ENCODE measurements around the gene SUPT4H1.

The SUPT4H1 gene

GRCh38 chr17:58384897-58385296 is 32.9 kb upstream of the SUPT4H1 start:
- ATAC-seq, result no peak
- Mint-ChIP-seq H3K27me3 (no peaks in the 10 kb centered on the region), H3K4me3 (no peak overlapping the region), H3K27ac (no peak overlapping the region), H3K4me1 (peaks cover 31% of the 10 kb centered on the region), H3K9me3 (no peaks in the 10 kb centered on the region)
- DNase-seq, result no peak

DNA sequence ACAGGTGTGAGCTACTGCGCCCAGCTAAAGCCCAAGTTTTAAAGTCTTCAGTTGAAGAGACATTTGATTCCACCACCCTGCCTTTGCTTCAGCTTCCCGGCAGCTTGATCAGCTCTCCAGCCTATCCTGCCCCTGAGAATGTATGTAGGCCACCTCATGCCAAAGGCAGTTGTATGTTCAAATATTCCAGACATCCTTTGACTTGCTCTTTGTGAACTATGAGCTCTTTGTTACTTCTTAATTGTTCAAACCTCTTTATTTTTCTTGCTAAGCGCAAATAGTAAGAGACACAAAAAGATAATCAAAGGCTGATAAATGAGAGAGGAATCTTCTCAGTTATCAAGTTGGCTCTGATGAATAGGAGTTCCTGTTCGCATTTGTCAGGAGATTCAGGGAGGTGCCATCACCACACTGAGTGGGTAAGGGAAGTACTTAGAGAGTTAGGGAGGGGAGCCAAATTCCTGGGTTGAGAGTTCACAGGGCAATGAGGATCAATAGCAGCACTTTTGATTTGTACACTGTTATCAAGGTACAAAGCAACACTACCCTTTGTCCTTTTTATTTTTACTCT is 32.0 kb upstream of the SUPT4H1 start:
- H3K9me3 Mint-ChIP-seq, result no peaks in the 10 kb centered on the region
- H3K27me3 Mint-ChIP-seq, result no peaks in the 10 kb centered on the region
- no peak overlapping the region for H3K27ac Mint-ChIP-seq
- ATAC-seq, result no peak
- H3K4me3 Mint-ChIP-seq, result no peak overlapping the region
- no peak for DNase-seq
- H3K4me1 Mint-ChIP-seq, result peaks cover 40% of the 10 kb centered on the region

DNA sequence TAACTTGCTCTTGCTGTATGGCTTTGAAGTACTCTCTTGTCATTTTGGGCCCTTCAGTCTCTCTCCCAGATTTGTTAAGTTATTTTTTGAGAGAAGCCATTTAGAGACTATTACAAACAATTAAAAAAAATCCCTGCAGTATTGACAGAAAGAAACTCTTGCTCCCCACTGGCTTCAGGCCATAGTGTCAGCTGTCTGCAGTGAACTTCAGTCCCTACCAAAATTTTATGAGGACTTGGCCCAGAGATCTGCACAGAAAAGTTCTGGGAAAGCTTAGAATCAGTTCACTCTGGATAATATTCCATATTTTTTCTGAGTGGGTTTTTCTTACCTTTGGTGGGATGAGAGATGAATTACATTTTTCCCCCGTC is 30.9 kb upstream of the SUPT4H1 start:
- peaks cover 37% of the 10 kb centered on the region for H3K4me1 Mint-ChIP-seq
- no peak overlapping the region for H3K4me3 Mint-ChIP-seq
- peak overlapping the region in 1 of 2 donors; percentile 68 for H3K27ac Mint-ChIP-seq
- no peaks in the 10 kb centered on the region for H3K27me3 Mint-ChIP-seq
- ATAC-seq (no peak), DNase-seq (no peak)
- no peaks in the 10 kb centered on the region for H3K9me3 Mint-ChIP-seq

DNA sequence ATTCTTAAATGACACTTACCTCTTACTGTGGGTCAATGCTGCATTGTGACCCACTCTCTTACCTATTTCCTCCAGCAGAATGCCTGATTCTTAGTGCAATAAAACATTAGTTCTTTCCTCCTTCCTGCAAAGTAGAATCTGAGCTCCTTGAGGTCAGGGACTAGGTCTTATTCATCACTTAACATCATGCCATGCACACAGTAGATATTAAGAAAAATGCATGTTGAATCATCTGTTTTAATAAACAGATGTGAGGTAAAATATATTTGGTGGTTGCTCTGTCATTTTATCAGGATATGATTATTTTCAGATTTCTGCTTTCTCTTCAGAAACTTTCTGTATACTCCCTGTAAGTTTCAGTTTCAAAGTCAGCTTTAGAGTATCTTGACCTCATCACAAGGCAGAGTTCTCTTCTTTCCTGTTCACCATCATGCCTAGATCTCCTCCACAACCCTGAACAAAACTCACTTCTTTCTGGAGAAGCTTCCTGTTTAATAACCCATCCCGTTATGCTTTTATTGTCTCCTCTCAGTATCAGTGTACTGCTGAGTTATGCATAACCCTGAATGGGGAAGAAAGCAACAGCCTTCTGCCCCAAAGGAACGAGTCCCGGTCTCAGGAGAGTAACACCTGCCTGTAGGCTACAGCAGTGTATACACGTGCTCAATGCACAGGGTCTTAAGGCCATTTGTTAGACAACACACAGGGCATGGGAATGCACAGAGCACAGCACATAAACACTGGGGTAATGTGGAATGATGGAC is 30.3 kb upstream of the SUPT4H1 start:
- no peaks in the 10 kb centered on the region for H3K27me3 Mint-ChIP-seq
- DNase-seq (no peak), ATAC-seq (peak; percentile 95)
- peak overlapping the region; percentile 2 to 68 for H3K27ac Mint-ChIP-seq
- H3K4me1 Mint-ChIP-seq, result peaks cover 36% of the 10 kb centered on the region
- no peaks in the 10 kb centered on the region for H3K9me3 Mint-ChIP-seq
- peak overlapping the region; percentile 4 to 40 for H3K4me3 Mint-ChIP-seq

- Mint-ChIP-seq H3K4me1 (peaks cover 36% of the 10 kb centered on the region), H3K9me3 (no peaks in the 10 kb centered on the region), H3K27ac (no peak overlapping the region), H3K4me3 (no peak overlapping the region), H3K27me3 (no peaks in the 10 kb centered on the region)
- no peak for DNase-seq
- ATAC-seq, result no peak
These were observed 29.4 kb upstream of the SUPT4H1 start for GRCh38 chr17:58381124-58382035.

DNA sequence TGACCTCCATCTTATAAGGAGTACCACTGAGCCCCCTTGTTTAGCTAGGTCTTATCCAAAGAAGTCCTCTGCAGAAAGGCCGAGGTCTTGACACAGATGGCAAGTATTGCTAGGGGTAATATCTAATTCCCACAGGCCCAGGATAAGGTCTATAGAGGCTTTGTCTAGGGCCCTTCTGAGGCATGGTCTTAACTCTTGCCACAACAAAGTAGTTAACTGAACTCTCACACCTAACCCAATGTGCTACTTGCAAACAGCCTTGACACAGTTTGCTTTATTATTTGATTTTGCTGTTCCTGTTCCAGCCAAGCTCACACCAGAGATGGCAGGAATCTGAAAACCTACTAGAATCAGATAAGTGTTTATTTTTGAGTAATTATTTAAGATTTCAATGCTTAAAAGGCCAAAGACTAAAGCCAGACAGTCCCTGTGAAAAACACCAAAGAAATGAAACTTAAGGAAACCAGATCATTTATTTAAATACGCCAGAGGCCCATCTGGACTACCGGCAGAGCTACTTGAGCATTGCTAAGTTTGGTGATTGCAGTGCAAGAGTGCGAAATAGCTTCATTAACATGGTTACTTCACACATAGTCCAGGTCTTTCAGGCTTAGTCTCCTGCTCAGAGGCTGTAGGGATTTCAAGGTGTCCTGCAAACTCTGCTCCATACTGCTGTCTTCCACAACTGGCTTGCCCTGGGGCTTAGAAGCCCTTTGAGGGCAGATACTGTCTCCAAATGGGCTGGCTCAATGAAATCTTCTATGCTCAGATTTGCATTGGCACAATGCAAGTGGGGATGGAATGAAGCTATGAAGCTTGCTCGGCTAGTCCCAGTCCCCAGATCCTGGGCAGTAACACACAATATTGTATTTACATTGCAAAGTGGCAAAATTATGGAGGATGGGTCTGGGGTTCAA is 28.5 kb upstream of the SUPT4H1 start:
- Mint-ChIP-seq H3K9me3 (no peaks in the 10 kb centered on the region), H3K27me3 (no peaks in the 10 kb centered on the region), H3K27ac (no peak overlapping the region), H3K4me3 (no peak overlapping the region), H3K4me1 (peaks cover 36% of the 10 kb centered on the region)
- DNase-seq, result no peak
- no peak for ATAC-seq

- peak overlapping the region; percentile 1 to 92 for H3K27ac Mint-ChIP-seq
These were observed 27.5 kb upstream of the SUPT4H1 start for GRCh38 chr17:58379511-58379824.

DNA sequence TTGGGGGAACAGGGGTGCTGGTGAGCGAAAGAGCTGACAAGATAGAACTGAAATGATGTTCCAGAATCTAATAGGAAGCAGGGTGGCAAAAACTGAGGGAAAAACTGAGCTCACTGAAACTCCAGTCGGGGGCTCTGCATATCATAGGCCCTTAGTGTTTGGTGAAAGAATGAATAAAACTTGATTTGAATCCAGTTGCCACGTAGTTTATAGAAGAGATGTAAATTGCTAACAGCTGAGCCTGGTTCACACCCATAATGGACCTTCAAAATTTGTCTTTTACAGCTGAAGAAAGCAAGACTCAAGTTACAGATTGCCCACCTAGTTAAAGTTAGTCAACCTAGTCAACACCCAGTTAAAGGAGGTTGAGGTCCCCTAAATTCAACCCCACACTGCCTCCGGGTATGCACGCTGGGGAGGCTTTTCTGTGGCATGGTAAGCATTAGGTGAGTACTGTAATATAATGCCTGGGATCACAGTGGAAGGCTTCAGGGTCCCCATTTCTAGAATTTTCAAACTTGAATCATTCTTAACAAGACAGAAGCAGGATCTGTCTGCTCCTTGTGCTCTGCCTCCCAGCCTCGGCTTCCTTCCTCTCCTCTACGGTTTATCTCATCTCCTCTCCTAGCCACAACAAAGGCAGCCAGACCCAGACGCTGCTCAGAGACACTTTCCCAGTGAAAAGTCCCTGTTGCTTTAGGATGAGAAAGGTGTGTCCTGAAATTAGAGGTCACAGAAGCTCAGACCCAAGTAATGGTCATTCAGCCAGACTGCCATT is 26.9 kb upstream of the SUPT4H1 start:
- H3K27me3 Mint-ChIP-seq, result no peaks in the 10 kb centered on the region
- H3K27ac Mint-ChIP-seq, result peak overlapping the region; percentile 1 to 92
- ATAC-seq (no peak), DNase-seq (no peak)
- peaks cover 36% of the 10 kb centered on the region for H3K4me1 Mint-ChIP-seq
- no peaks in the 10 kb centered on the region for H3K9me3 Mint-ChIP-seq
- H3K4me3 Mint-ChIP-seq, result no peak overlapping the region

More at GRCh38 chr17:58379511-58379824, 27.5 kb upstream of the SUPT4H1 start:
- DNase-seq (no peak), ATAC-seq (no peak)
- peaks cover 36% of the 10 kb centered on the region for H3K4me1 Mint-ChIP-seq
- peak overlapping the region in 1 of 2 donors; percentile 35 for H3K4me3 Mint-ChIP-seq
- H3K27me3 Mint-ChIP-seq, result no peaks in the 10 kb centered on the region
- H3K9me3 Mint-ChIP-seq, result no peaks in the 10 kb centered on the region

DNA sequence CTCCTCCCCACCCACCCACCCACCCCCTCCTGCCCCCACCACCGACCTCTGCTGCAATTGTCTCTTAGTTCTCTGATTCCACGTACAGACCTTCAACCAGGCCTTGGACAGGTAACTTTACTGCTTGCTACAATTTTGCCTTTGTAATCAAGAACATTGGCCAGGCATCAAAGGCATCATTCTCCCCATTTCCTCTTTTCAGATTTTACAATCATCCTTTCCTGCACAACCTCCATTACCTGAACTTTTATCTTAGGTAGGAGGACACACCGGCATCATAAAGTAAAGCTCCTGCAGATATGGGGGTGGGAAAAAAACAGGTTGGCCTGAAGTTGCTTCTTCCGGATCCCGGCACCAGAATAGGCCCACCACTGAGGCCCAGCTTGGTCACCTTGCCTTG is 25.7 kb upstream of the SUPT4H1 start:
- H3K4me3 Mint-ChIP-seq, result no peak overlapping the region
- H3K9me3 Mint-ChIP-seq, result no peaks in the 10 kb centered on the region
- ATAC-seq (no peak), DNase-seq (no peak)
- no peak overlapping the region for H3K27ac Mint-ChIP-seq
- H3K27me3 Mint-ChIP-seq, result no peaks in the 10 kb centered on the region
- peaks cover 32% of the 10 kb centered on the region for H3K4me1 Mint-ChIP-seq

GRCh38 chr17:58377093-58377601 is 25.1 kb upstream of the SUPT4H1 start:
- Mint-ChIP-seq H3K27me3 (no peaks in the 10 kb centered on the region), H3K27ac (no peak overlapping the region), H3K9me3 (no peaks in the 10 kb centered on the region), H3K4me3 (no peak overlapping the region), H3K4me1 (peaks cover 27% of the 10 kb centered on the region)
- DNase-seq (no peak), ATAC-seq (no peak)

DNA sequence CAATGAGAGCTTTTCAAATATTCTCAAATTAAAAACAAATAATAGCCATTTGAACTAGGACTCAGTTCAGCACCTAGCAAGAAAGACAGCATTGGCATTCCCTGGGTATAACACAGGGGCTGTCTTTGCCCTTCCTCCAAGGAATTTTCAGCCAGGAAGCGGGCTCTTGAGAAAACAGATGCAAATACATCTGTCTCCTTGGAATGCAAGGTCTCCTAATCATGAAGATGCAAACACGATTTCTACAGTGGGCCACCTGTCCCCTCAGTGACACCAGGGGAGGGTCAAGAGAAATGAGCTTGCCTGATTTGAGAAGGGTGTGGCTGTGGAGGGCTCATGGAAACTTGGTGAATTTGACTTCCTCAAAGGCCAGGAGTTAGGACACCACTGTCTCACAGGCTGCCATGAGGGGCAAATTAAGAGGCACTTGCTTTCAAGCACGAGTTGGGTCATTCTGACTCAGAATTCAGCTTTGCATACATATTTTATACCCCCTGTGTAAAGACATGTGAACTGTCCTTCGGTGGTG is 24.5 kb upstream of the SUPT4H1 start:
- ATAC-seq (no peak), DNase-seq (no peak)
- Mint-ChIP-seq H3K4me1 (peaks cover 21% of the 10 kb centered on the region), H3K9me3 (no peaks in the 10 kb centered on the region), H3K27me3 (no peaks in the 10 kb centered on the region), H3K27ac (no peak overlapping the region), H3K4me3 (no peak overlapping the region)

- no peak for DNase-seq
- Mint-ChIP-seq H3K9me3 (no peaks in the 10 kb centered on the region), H3K27ac (no peak overlapping the region), H3K27me3 (no peaks in the 10 kb centered on the region), H3K4me1 (peaks cover 15% of the 10 kb centered on the region), H3K4me3 (no peak overlapping the region)
- ATAC-seq, result no peak
These were observed 23.8 kb upstream of the SUPT4H1 start for GRCh38 chr17:58375811-58376210.

DNA sequence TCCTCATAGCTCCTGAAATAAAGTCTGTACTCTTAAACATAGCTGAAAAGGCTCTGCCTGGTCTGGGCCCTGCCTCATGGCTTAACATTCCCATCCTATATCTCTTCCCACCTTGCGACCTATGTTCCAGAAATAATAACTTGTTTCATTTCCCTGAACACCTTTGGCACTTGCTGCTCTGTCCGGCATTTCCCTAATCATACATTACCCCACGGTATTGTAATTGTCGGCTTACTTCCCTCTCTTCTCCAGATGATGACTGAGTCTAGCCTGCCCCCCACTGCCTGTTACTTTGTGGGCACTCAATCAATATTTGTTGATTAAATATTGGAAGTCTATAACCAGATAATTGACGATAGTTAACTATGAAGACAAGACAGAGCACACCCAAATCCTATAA is 23.3 kb upstream of the SUPT4H1 start:
- ATAC-seq, result no peak
- no peak for DNase-seq
- no peaks in the 10 kb centered on the region for H3K27me3 Mint-ChIP-seq
- no peaks in the 10 kb centered on the region for H3K9me3 Mint-ChIP-seq
- H3K27ac Mint-ChIP-seq, result no peak overlapping the region
- peaks cover 13% of the 10 kb centered on the region for H3K4me1 Mint-ChIP-seq
- H3K4me3 Mint-ChIP-seq, result no peak overlapping the region

- Mint-ChIP-seq H3K4me1 (peaks cover 11% of the 10 kb centered on the region), H3K27ac (no peak overlapping the region), H3K4me3 (no peak overlapping the region), H3K27me3 (no peaks in the 10 kb centered on the region), H3K9me3 (no peaks in the 10 kb centered on the region)
- DNase-seq (no peak), ATAC-seq (no peak)
These were observed 21.9 kb upstream of the SUPT4H1 start for GRCh38 chr17:58373923-58374322.
